ENCODE results near the gene BRINP2.

- TF ChIP-seq CTCF (IDR thresholded peaks at IDR 0.05) = no peak
- no peak for TF ChIP-seq USF2 (CRISPR knock-in tag; IDR thresholded peaks at IDR 0.05)
- TF ChIP-seq ATF1 (CRISPR knock-in tag; IDR thresholded peaks at IDR 0.05) = no peak
- no peak for TF ChIP-seq IRF1 (CRISPR knock-in tag; IDR thresholded peaks at IDR 0.05)
- no peak for TF ChIP-seq ELF4 (CRISPR knock-in tag; IDR thresholded peaks at IDR 0.05; ENCODE audit: low read depth)
- no peak for TF ChIP-seq ZNF263 (CRISPR knock-in tag; IDR thresholded peaks at IDR 0.05; ENCODE audit: low read depth)
- TF ChIP-seq HMGXB4 (CRISPR knock-in tag; IDR thresholded peaks at IDR 0.05) = no peak
- no peak for TF ChIP-seq SP1 (CRISPR knock-in tag; conservative IDR thresholded peaks at IDR 0.05)
- TF ChIP-seq SMAD4 (CRISPR knock-in tag; IDR thresholded peaks at IDR 0.05) = no peak
- no peak for TF ChIP-seq E2F5 (CRISPR knock-in tag; IDR thresholded peaks at IDR 0.05)
- TF ChIP-seq NFATC4 (CRISPR knock-in tag; IDR thresholded peaks at IDR 0.05) = no peak
- TF ChIP-seq CREM (CRISPR knock-in tag; IDR thresholded peaks at IDR 0.05) = no peak
- no peak for TF ChIP-seq HMGA2 (CRISPR knock-in tag; IDR thresholded peaks at IDR 0.05)
Measured at GRCh38 chr1:177311586-177311985, 140.8 kb downstream of the BRINP2 start.
